Immature natural killer cell (primary cell): ENCODE results near the gene VWA3A. TPM values are rescaled to one million over a fixed set of nuclear protein-coding genes. Genes with fewer than 3 reads are reported as not detected.
A peak's percentile ranks its signal among the peaks of the same experiment; 100 is the strongest.
"Not testable (repeated sequence)": the region's sequence is repeated elsewhere in the genome, so short reads cannot be mapped to it uniquely, and the experiment has no call there.

Source experiments
- DNase-seq, 3 donors: peaks; one replicate each; pipeline ENCODE4 v3.0.0; 2022; ENCODE audit warnings: mixed read lengths in 1 of 3
- H3K27ac Mint-ChIP-seq, 6 donors: one replicate each; pipeline ENCODE4 v1.8.0; 2020; ENCODE audit warnings: mixed read lengths in 6 of 6, mild to moderate bottlenecking in 5 of 6, inconsistent platforms in 4 of 6, moderate library complexity in 3 of 6
- H3K27me3 Mint-ChIP-seq, 3 donors: one replicate each; pipeline ENCODE4 v1.8.0; 2020 to 2021; ENCODE audit warnings: low read depth in 3 of 3, mild to moderate bottlenecking in 3 of 3, mixed read lengths in 3 of 3, moderate library complexity in 3 of 3, inconsistent platforms in 1 of 3
- H3K36me3 Mint-ChIP-seq, 3 donors: one replicate each; pipeline ENCODE4 v1.8.0; 2020; ENCODE audit warnings: mixed read lengths in 3 of 3, inconsistent platforms in 2 of 3, mild to moderate bottlenecking in 2 of 3
- H3K4me1 Mint-ChIP-seq, 2 donors: one replicate each; pipeline ENCODE4 v1.8.0; 2020; ENCODE audit warnings: inconsistent platforms in 2 of 2, mild to moderate bottlenecking in 2 of 2, mixed read lengths in 2 of 2, moderate library complexity in 1 of 2
- H3K4me3 Mint-ChIP-seq, 5 donors: one replicate each; pipeline ENCODE4 v1.8.0; 2020; ENCODE audit warnings: mild to moderate bottlenecking in 5 of 5, mixed read lengths in 5 of 5, inconsistent platforms in 3 of 5, moderate library complexity in 3 of 5
- H3K9me3 Mint-ChIP-seq, 6 donors: one replicate each; pipeline ENCODE4 v1.8.0; 2020; ENCODE audit warnings: mild to moderate bottlenecking in 6 of 6, mixed read lengths in 6 of 6, inconsistent platforms in 4 of 6, moderate library complexity in 3 of 6
- polyA plus RNA-seq, 3 donors: library from polyadenylated mRNA; unstranded; fragments of 300-500 nt; fragmentation: Illumina TruSeq; gene quantifications; one replicate each; pipeline ENCODE4 v1.2.3, GENCODE V29; 2021

The VWA3A gene
- polyA plus RNA-seq: not detected

- Mint-ChIP-seq H3K27me3 (peaks cover 0 to 17% (median 6%) of the 10 kb centered on the region in 3 donors), H3K4me1 (no peaks in the 10 kb centered on the region), H3K27ac (no peak within 1 kb of the TSS), H3K4me3 (no peak within 1 kb of the TSS), H3K9me3 (no peaks in the 10 kb centered on the region), H3K36me3 (peaks cover 0 to 12% (median 8%) of the 10 kb centered on the region in 3 donors)
- DNase-seq: no peak
Observed at GRCh38 chr16:22092143-22092933, at the start of gene VWA3A. VWA3A (plus strand) TSS chr16:22092541; CDS start chr16:22092638, 97 bp downstream.

DNA sequence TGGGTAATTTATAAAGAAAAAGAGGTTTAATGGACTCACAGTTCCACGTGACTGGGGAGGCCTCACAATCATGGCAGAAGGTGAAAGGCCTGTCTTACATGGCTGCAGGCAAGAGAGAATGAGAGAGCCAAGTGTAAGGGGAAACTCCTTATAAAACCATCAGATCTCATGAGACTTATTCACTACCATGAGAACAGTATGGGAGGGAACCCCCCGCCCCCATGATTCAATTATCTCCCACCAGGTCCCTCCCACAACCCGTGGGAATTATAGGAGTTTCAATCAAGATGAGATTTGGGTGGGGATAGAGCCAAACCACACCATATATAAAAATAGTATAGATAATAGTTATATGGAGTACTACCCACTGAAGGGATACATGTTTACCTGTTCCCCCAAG is 48.5 kb upstream of the VWA3A start:
- not testable (repeated sequence) for DNase-seq, H3K27ac Mint-ChIP-seq, H3K4me1 Mint-ChIP-seq, H3K9me3 Mint-ChIP-seq, H3K36me3 Mint-ChIP-seq, H3K27me3 Mint-ChIP-seq, H3K4me3 Mint-ChIP-seq

GRCh38 chr16:22045888-22046287 is 46.5 kb upstream of the VWA3A start:
- not testable (repeated sequence) for DNase-seq, H3K9me3 Mint-ChIP-seq, H3K36me3 Mint-ChIP-seq, H3K4me1 Mint-ChIP-seq, H3K27me3 Mint-ChIP-seq, H3K27ac Mint-ChIP-seq, H3K4me3 Mint-ChIP-seq

DNA sequence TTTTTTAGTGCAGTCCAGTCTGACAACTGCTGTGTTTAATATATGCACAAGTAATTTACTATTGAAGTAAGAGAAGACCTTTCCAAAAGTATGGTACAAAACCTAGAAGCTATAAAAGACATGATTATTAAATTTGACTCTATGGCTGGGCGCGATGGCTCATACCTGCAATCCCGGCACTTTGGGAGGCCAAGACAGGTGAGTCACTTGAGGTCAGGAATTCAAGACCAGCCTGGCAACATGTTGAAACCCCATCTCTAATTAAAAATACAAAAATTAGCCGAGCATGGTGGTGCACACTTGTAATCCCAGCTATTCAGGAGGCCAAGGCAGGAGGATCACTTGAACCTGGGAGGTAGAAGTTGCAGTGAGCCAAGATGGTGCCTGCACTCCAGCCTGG is 41.4 kb upstream of the VWA3A start:
- DNase-seq: no peak
- Mint-ChIP-seq H3K4me3 (no peak overlapping the region), H3K9me3 (no peaks in the 10 kb centered on the region), H3K27me3 (no peaks in the 10 kb centered on the region), H3K36me3 (no peaks in the 10 kb centered on the region), H3K4me1 (peaks cover 16 to 29% of the 10 kb centered on the region in 2 donors), H3K27ac (no peak overlapping the region)

DNA sequence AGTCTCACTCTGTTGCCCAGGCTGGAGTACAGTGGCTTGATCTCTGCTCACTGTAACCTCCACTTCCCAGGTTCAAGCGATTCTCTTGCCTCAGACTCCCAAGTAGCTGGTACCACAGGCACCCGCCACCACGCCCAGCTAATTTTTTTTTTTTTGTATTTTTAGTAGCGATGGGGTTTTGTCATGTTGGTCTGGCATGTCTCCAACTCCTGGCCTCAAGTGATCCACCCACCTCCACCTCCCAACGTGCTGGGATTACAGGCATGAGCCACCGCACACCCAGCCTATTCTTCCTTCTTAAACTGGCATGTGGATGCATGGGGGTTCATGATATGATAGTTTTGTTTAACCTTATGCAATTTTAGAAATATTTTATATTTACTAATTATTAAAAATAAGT is 39.4 kb upstream of the VWA3A start:
- Mint-ChIP-seq H3K27ac (no peak overlapping the region), H3K9me3 (no peaks in the 10 kb centered on the region), H3K4me3 (no peak overlapping the region), H3K4me1 (peaks cover 16 to 34% of the 10 kb centered on the region in 2 donors), H3K36me3 (peaks cover 0 to 3% (median 0%) of the 10 kb centered on the region in 3 donors), H3K27me3 (no peaks in the 10 kb centered on the region)
- DNase-seq: no peak

- Mint-ChIP-seq H3K4me1 (peaks cover 16 to 34% of the 10 kb centered on the region in 2 donors), H3K4me3 (no peak overlapping the region), H3K36me3 (peaks cover 0 to 3% (median 0%) of the 10 kb centered on the region in 3 donors), H3K9me3 (no peaks in the 10 kb centered on the region), H3K27ac (no peak overlapping the region), H3K27me3 (no peaks in the 10 kb centered on the region)
- no peak for DNase-seq
Observed at GRCh38 chr16:22053921-22054341, 38.4 kb upstream of the VWA3A start.

- H3K4me3 Mint-ChIP-seq: peak overlapping the region in 2 of 5 donors; percentile 23 to 47
- H3K4me1 Mint-ChIP-seq: peaks cover 16 to 34% of the 10 kb centered on the region in 2 donors
- peaks cover 0 to 3% (median 0%) of the 10 kb centered on the region in 3 donors for H3K36me3 Mint-ChIP-seq
- DNase-seq: no peak
- H3K27me3 Mint-ChIP-seq: no peaks in the 10 kb centered on the region
- H3K27ac Mint-ChIP-seq: peak overlapping the region in 5 of 6 donors; percentile 31 to 85 (median 55)
- no peaks in the 10 kb centered on the region for H3K9me3 Mint-ChIP-seq
Observed at GRCh38 chr16:22054847-22055590, 37.3 kb upstream of the VWA3A start.

- Mint-ChIP-seq H3K9me3 (no peaks in the 10 kb centered on the region), H3K4me3 (no peak overlapping the region), H3K4me1 (peaks cover 16 to 34% of the 10 kb centered on the region in 2 donors), H3K27me3 (no peaks in the 10 kb centered on the region), H3K27ac (peak overlapping the region in 1 of 6 donors; percentile 31), H3K36me3 (peaks cover 0 to 3% (median 0%) of the 10 kb centered on the region in 3 donors)
- DNase-seq: no peak
Observed at GRCh38 chr16:22055881-22056280, 36.5 kb upstream of the VWA3A start.

DNA sequence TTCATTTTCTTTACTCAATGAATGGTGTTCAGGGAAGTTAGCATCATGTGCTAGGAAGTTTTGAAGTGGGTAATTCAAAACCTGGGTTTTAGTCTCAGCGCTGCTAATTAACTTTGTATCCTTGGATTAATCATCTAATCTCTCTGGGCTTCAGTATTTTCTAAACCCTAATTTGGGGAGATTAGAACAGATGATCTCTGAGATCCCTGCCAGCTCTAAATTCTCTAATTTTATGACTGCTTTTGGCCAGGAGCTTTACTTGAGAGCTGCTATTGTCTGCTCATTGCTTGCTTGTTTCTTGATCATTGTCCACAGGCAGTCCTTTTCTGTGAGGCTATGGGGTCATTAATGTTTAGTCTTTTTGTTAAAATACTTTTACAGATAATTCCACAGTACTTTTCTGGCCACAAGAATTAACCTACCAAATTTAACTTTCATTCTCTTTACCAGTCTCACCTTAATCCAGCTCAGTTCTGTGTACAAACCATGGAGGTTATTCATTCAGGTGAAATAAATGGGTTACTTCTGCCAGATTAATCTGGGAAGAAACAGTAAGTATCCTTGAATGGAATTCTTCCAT is 28.4 kb upstream of the VWA3A start:
- no peak for DNase-seq
- H3K4me1 Mint-ChIP-seq: no peaks in the 10 kb centered on the region
- no peak overlapping the region for H3K4me3 Mint-ChIP-seq
- no peak overlapping the region for H3K27ac Mint-ChIP-seq
- H3K36me3 Mint-ChIP-seq: peaks cover 6 to 11% (median 10%) of the 10 kb centered on the region in 3 donors
- H3K9me3 Mint-ChIP-seq: peaks cover 0 to 2% (median 0%) of the 10 kb centered on the region in 6 donors
- no peaks in the 10 kb centered on the region for H3K27me3 Mint-ChIP-seq

DNA sequence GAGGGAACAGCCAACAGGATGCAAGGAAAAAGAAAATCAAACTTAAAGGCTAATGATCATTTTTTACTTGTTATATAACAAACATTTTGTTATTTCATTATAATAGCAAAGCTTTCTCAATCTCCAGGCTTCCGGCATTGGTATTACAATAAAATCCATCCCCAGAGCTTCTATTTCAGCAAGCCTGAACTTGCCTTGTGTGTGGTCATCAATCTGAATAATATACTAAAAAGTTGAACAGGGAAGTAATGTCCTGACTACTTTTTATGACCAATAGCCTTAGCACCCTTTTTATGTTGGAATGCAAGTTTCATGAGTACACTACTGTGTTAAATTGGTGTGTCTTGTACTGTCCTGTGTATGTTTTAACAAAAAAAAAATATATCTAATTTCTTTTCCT is 27.1 kb upstream of the VWA3A start:
- DNase-seq: no peak
- Mint-ChIP-seq H3K27ac (no peak overlapping the region), H3K9me3 (peaks cover 0 to 2% (median 0%) of the 10 kb centered on the region in 6 donors), H3K27me3 (no peaks in the 10 kb centered on the region), H3K4me1 (no peaks in the 10 kb centered on the region), H3K36me3 (peaks cover 6 to 11% (median 10%) of the 10 kb centered on the region in 3 donors), H3K4me3 (no peak overlapping the region)

GRCh38 chr16:22070361-22071330 is 21.7 kb upstream of the VWA3A start:
- H3K27me3 Mint-ChIP-seq: no peaks in the 10 kb centered on the region
- H3K36me3 Mint-ChIP-seq: peaks cover 6 to 11% (median 10%) of the 10 kb centered on the region in 3 donors

DNA sequence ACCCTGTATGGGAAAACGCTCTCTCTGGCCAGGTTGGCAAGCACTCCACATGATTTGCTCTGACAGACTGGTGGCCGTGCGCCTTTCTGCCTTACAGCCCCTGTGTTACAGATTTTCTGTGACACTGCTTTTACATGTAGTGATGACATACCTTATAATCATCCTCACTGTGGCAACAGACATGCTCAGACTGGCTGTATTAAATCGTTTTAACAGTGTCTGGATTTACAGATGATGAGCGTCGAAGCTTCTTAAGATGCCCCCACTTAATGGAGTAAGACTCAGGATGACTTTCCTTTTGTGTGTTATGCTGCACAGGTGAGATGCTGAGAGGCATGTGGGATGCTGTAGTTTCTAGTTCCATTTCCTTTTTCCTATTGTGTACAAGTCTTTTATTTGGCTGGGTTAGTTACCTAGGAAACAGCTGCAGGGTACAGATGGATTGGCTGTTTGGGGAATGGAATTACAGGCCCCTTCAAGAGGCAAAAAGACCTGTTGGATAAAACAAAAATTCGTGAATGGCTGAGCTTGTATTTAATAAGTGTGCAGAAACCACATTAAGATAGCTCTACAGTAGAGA is 20.9 kb upstream of the VWA3A start:
- Mint-ChIP-seq H3K27me3 (no peaks in the 10 kb centered on the region), H3K27ac (no peak overlapping the region)

More at GRCh38 chr16:22070361-22071330, 21.7 kb upstream of the VWA3A start:
- no peak overlapping the region for H3K27ac Mint-ChIP-seq
- no peak overlapping the region for H3K4me3 Mint-ChIP-seq
- H3K9me3 Mint-ChIP-seq: peaks cover 0 to 2% (median 0%) of the 10 kb centered on the region in 6 donors
- H3K4me1 Mint-ChIP-seq: peaks cover 0 to 3% of the 10 kb centered on the region in 2 donors
- DNase-seq: no peak

GRCh38 chr16:22073350-22073749 is 19.0 kb upstream of the VWA3A start:
- no peak overlapping the region for H3K27ac Mint-ChIP-seq
- H3K36me3 Mint-ChIP-seq: no peaks in the 10 kb centered on the region
- H3K27me3 Mint-ChIP-seq: no peaks in the 10 kb centered on the region
- no peaks in the 10 kb centered on the region for H3K9me3 Mint-ChIP-seq
- DNase-seq: no peak
- H3K4me3 Mint-ChIP-seq: no peak overlapping the region
- peaks cover 0 to 3% of the 10 kb centered on the region in 2 donors for H3K4me1 Mint-ChIP-seq

More for the DNA sequence above, 20.9 kb upstream of the VWA3A start:
- DNase-seq: no peak
- peaks cover 0 to 3% of the 10 kb centered on the region in 2 donors for H3K4me1 Mint-ChIP-seq
- no peaks in the 10 kb centered on the region for H3K9me3 Mint-ChIP-seq
- H3K4me3 Mint-ChIP-seq: no peak overlapping the region
- H3K36me3 Mint-ChIP-seq: peaks cover 6 to 8% (median 6%) of the 10 kb centered on the region in 3 donors
